HG03342 (cell line): ENCODE results near the gene STK32B.
"Not testable (repeated sequence)": the region's sequence is repeated elsewhere in the genome, so short reads cannot be mapped to it uniquely, and the experiment has no call there.

Experiments used
- ATAC-seq: cut with Tn5 transposase; IDR thresholded peaks from one replicate; pipeline ENCODE4 v1.9.1; 2021; ENCODE audit warnings: mild to moderate bottlenecking, moderate library complexity; ENCODE audit not compliant: unreplicated experiment

Gene STK32B

DNA sequence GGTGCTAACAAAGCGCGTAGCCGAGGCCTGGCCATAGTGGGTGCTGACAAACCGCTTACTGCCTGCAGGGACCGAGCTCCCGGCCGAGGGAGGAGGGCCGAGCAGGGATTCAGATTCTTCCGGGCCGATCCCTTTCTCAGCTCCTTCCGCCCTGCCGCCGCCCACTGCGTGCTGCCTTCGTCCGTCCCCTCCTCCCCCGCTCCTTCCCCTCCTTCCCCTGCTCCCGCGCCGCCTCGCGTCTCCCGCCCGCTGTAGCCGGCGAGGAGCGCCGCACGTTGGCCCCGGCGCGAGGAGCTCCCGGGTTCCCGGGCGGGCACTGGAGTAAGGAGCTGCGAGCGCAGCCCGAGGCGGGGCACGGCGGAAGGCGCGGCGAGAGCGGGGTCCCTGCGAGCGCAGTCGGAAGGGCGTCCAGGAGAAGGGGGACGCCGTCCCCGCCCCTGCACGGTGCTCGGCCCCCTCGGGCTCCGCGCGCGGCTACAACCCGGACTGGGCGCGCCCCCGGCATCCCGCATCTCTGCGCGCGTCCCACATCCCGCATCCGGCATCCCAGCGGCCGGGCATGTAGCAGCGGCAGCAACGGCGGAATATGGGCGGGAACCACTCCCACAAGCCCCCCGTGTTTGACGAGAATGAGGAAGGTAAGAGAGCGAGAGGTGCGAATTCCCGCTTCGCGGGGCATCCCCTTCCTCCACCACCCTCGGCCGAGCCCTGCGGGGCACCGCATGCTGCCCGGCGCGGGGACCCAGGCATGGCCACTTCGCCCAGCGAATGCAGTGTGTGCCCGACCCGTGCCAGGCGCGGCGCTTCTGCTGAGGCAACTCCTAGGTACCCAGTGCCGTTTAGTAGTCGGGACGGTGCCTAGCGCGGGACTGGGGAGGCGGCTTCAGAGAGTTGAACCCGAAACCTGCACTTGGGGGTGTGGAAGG lies at the start of gene STK32B:
Gene STK32B (plus strand): TSS at position 203 of the 926 bp plus-strand sequence.
- no peak for ATAC-seq

DNA sequence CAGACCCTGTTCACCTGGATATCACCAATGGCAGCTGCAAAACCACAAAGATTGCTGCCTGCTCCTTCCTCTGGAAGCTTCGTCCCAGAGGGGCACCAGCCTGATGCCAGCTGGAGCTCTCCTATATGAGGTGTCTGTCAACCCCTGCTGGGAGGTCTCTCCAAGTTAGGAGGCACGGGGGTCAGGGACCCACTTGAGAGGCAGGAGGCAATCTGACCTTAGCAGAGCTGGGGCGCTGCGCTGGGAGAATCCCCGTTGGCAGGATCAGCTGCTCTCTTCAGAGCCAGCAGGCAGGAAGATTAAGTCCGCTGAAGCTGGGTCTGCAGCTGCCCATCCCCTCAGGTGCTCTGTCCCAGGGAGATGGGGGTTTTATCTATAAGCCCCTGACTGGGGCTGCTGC lies 49.6 kb upstream of the STK32B start:
- ATAC-seq: not testable (repeated sequence)

DNA sequence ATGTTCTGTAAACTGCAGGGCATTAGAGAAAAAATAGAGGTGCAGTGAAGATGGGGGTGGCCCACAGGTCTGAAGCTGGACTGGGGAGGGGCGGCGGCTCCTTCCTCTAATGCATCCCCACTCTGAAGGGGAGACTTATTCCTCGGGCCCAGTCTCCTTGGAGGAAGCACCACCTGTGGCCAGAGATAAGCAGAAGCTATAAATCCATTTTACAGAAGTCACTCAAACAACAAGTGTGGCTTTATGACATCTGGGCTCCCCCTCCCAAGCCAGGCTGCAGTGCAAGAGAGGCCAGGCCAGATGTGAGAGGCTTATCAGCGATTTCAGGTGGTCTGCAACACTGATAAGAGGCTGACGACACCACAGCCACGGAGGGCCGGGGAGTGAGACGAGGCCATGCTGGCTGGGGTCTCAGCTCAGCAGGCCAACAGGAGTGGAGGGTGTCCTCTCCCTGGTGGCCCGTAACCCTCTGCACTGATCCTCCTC lies 47.9 kb upstream of the STK32B start:
- ATAC-seq: no peak

DNA sequence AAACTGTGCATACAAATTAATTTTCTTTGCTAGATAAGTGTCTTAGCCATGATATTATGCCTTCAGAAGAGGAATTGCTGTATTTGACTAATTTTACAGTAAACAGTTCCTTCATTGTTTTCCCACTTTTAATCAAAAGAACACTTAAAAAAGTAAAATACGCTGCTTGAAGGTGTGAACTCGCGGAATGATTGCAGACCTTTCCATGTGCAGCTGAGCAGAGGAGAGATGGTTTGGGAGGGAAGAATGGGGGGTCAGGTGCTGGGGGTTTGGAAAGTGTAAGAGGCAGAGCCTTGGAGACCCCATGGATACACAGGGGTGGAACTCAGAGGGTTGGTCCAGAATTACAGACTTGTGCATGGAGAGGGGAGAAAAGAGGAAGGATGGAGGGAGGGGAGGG lies 47.4 kb upstream of the STK32B start:
- ATAC-seq: no peak

DNA sequence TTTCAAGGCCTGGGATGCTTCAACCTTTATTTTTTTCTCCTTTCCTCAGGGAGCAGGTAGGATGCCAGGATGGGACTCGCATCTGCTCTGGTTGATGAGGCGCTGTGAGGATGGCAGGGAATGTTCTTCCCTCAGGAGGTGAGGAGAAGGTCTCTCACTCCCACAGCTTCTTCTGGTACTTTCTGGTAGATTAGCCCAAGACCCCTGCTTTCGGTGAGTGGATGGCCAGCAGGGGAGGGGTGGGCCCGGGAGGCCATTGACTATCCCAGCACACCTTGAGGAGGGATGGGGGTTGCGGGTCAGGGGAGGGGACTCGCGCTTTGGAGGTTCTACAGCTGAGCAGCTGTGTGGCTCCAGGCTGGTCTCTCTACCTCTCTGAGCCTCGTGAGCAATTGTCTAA lies 46.8 kb upstream of the STK32B start:
- no peak for ATAC-seq

DNA sequence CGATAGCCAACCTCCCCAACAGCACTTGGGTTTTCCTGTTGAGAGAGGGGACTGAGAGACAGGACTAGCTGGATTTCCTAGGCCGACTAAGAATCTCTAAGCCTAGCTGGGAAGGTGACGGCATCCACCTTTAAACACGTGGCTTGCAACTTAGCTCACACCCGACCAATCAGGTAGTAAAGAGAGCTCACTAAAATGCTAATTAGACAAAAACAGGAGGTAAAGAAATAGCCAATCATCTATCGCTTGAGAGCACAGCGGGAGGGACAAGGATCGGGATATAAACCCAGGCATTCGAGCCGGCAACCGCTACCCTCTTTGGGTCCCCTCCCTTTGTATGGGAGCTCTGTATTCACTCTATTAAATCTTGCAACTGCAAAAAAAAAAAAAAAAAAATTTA lies 44.3 kb upstream of the STK32B start:
- ATAC-seq: not testable (repeated sequence)

DNA sequence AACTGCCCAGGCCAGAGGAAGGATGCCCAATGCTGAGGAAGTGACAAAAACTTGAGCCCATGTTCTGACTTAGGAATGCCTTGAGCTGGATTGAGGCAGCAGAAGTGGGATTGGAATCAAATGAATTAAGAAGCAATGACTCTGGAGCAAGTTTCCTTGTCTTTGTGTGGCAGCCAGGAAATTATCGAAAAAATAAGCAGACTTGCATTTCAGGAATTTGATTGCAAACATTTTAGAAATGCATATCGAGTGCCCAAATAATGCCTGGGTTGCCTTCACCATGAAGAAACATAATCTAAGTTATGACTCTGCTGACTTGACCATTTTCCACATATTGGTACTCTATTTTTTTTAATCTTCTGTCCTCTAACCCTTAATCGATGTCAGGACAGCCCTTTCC lies 41.5 kb upstream of the STK32B start:
- no peak for ATAC-seq

DNA sequence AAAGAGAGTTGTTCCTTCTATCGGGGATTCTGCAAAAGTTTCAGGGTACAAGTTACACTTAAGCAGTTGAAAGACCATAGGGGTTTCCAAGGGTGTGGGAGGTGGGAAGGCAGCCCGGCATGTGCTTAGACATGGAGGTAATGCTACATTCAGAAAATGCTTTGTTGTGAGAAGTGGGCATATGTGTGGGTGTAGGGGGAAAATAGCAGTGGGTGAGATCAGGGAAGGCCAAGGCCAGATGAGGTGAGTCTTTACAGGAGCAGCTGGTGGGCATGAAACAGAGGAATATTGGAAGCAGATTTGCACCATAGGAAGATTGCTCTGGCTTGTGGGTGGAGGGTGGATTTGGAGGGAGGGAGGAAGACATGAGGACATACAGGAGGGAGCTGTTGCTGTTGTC lies 40.3 kb upstream of the STK32B start:
- ATAC-seq: no peak

DNA sequence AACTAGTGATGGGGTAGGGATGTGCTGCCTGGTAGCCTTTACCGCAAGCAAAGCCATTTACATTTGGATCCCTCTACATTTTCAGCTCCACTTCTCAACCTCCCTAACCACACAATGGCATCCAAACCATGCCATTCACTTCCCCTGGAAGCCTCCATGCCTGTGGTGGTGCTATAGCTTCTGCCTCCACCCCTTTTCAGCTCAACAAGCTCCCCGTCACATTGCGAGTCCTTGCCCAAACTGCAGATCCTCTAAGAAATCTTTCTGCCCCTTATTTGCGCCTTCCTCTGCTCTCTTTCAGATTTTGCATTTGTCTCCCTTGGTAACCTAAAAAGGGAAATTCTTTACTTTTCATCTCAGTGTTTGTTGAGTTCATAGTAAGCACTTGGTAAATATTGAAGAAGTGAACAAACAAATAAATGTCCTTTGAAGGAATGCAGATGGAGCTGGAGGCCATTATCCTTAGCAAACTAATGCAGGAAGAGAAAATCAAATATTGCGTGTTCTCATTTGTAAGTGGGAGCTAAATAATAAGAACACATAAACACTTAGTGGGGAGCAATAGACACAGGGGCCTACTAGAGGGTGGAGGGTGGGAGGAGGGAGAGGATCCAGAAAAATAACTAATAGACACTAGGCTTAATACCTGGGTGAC lies 38.9 kb upstream of the STK32B start:
- ATAC-seq: no peak

DNA sequence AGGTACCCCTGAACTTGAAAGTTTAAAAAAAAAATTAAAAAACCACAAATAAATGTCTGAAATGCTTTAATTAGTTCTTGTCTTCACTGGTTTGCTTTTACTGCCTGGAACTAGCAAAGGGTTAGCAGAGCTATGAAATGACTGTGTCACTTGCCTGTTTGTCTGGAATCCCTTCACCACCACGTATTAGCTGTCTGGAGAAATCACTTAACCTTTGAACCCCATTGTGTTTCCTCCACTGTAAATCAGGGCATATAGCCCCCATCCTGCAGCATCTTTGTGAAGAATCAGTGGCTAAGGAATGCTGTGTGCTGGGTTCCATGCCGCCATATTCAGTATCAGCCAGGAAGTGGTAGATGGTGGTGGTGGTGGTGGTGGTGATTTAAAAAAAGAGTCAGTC lies 38.3 kb upstream of the STK32B start:
- no peak for ATAC-seq

DNA sequence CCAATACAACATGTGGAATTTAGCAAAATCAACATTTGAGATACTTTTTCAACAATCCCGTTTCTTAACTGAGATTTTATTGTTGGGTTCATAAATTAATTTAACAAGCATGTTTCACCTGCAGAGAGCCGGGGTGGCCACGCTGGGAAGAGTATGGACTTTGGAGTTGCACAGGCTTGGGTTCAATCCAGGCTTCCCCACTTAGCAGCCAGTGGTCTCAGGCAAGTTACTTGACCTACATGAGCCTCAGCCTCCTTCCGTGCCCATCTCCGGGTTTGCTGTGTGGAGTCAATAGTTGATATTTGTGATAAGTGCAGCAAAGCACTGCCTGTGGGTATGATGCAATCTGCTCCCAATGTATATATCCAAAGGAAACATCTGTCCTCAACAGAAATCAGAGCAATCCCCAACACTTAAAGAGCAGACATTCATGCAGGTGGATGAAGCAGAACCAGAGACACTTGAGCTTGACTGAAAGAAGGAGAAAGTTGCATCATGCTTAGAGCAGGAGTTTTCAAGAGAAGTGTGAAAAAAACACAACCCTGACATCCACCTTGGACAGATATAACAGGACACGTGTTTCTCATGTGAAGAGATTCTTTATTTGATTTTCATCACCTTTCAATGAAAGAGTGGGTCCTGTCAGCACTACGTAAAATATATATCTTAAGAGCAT lies 37.1 kb upstream of the STK32B start:
- no peak for ATAC-seq

DNA sequence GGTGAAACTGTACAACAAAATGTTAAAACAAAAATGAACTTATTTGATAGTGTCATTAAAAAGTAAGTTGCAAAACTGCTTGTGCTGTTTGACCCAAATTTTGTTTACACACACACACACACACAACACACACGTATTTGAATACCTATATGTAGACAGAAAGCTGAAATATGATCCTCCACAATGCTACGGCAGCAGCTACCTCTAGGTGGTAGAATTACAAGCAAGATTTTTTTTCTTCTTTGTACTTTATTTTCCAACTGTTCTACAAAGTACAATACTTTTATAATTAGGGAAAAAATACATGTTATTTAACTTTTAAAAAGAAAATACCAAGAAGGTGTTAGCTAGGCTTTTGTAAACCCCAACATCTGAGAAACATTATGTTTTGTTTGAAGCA lies 33.2 kb upstream of the STK32B start:
- ATAC-seq: no peak

DNA sequence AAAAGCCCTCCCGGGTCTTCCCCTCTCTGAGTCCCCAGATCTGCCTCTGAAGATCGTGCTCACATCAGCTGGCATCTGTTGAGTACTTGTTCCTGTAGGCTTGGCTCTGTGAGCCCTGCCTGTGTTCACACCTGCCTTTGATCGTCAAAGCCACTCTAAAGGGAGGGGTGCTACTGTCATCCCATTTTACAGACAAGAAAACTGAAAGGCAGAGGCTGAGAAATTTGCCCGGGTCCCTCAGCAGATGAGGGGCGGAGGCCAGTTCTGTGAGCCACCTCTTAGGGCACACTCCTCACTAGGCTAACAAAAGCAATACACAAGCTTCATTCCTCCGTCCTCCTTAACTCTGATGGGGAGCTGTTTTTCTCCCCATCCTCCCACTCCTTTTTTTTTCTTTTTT lies 32.7 kb upstream of the STK32B start:
- ATAC-seq: no peak

DNA sequence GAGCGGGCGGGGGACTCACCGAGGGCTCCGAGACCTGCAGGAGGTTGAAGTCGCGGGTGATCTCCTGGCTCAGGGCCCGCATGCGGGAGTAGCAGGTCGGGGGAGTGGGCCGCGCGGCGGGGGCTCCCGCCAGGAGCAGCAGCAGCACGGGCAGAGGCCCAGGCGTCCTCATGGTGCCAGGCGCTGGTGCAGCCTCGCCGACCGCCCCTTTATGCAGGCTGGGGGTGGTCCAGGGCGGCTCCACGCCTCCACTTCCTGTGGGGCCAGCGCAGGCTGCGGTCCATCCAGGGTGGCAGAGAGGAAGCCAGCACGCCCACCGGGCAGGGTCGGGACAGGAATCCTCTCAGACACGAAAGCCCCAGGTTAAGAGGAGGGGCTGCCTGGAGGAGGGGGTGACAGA lies 32.0 kb upstream of the STK32B start, which contains the start of gene CYTL1:
Gene CYTL1 (minus strand): TSS at position 185 of the 400 bp plus-strand sequence. CDS start 13 bp downstream, at position 172.
- no peak for ATAC-seq

DNA sequence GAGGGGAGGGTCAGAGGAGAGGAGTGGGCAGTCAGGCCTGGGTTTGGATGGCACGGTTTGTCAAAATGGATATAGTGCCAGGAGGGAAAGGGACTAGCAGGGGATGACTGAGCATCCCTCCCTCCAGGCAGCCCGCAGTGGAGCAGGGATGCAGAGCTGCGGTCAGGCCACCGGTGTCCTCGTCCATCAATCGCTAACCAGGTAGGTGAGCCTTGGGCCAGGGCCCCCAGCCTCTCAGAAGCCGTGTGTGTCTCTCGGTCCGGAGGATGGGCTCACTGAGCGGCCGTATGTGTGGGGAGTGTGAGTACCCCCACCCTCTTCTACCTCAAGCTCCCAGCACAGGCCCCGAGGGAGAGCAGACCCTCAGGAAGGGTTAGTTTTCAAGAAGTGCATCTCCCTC lies 31.5 kb upstream of the STK32B start:
- no peak for ATAC-seq

DNA sequence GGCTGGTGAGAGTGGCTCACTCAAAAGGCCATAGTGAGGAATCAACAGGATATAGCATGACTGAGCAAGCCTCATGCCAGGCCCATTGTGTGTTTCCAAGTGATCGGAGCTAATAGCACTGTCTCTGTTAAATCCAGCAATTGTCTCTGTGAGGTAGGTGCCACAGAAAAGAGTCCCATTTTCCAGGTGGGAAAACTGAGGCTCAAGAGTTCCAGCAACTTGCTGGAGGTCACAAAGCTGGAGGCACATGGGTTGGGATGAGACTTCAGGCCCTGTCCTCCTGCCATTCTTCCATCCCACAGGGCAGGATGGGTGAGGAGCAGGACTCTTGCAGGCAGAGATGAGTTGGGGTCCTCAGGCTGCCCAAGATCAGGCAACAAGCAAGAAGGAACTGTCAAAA lies 30.9 kb upstream of the STK32B start:
- ATAC-seq: no peak

DNA sequence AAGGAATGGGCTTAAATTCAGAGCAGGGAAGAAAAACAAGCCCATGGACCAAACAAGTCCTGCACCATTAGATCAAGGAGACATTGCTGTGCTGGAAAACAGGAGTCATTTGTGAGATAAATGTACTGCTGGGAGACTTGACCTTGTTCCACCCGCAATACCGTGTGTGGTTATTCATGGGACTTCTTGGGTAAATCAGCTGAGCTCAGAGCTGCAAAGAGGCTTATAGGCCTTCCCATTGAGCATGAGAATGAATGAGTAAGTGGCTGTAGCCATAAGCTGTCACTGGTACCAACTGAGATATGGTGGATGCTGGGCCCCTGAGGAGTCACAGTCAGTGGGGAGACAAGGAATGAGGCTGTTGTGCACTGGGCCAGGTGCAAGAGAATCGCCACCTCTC lies 29.7 kb upstream of the STK32B start:
- no peak for ATAC-seq

DNA sequence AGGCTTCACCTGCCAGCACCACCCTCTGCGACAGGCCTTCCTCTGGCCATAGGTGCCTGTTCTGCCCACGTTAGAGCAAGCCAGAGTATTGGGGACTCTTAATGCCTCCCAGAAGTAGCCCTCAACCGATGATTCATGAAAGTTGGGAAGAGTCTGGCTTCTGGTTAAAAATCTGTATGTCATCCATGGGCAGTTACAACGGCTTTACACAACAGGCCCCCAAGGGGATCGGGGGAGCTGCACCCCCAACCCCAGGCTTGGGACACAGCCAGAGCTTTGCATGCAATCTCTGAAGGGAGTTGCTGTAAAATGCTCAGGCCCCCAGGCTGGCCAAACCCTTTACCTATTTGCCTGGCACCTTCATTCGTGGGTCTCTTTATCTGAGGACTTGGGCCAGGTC lies 26.6 kb upstream of the STK32B start:
- ATAC-seq: no peak

DNA sequence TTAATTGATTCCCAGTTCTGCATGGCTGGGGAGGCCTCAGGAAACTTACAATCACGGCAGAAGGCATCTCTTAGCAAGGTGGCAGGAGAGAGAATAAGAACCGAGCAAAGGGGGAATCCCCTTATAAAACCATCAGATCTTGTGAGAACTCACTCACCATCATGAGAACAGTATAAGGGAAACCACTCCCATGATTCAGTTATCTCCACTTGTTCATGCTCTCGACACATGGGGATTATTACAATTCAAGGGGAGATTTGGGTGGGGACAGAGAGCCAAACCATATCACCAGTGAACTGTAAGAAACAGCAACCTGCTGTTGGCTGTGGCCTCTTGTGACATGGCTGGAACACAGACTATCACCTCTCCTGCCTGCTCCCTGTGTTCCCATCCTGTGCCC lies 24.9 kb upstream of the STK32B start:
- no peak for ATAC-seq

DNA sequence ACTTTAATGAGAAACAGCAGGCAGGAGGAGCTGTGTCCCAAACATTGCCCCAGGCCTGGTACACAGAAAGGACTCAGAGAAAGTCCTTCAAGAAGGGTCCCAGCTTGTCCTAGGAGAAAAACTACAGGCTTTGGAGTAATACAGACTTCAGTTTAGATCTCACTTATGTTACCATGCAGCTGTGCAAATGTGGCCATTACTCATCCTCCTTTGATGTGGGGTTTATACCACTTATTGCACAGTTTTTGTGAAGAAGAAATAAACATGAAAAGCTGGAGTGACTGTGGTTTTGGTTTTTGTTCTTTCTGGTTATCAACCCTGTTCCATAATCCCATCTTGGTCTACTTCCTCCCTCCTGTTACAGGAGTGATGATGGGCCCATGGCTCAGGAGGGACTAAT lies 23.9 kb upstream of the STK32B start:
- no peak for ATAC-seq

DNA sequence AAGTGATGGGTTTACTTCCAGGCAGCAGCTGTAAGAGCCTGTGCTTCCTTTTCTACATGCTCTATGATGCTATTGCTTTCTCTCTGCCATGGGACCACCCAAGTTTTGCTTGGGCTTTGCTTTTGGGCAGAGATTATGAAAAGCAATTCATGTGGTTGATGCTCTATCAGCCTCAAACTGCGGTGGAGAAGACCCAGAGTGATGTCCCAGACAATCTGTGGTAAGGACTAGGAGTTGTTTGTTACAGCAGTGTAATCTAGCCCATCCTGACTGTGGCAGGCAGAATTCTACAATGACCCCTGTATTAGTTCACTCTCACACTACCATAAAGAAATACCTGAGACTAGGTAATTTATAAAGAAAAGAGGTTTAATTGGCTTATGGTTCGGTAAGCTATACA lies 22.8 kb upstream of the STK32B start:
- no peak for ATAC-seq

DNA sequence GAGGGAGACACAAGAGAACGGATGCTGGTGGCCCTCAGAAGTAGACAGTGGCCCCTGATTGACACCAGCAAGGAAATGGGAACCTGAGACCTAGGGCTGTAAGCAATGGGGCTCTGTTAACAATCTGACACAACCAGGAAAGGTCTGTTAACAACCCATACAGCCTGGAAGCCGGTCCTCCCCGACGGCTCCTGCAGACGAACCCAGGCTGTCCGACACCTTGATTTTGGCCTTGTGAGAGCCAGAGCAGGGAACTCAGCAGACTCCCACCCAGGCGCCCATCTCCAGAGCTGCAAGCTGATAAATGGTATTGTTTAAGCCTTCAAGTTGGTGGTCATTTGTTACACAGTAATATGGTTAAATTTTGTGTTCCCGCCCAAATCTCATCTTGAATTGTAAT lies 21.8 kb upstream of the STK32B start:
- no peak for ATAC-seq
